HG03196 (cell line): Measurements from ENCODE around the gene TBC1D20.
"Not testable (repeated sequence)": the region's sequence is repeated elsewhere in the genome, so short reads cannot be mapped to it uniquely, and the experiment has no call there.

Experiments
- ATAC-seq: cut with Tn5 transposase; IDR thresholded peaks from one replicate; pipeline ENCODE4 v1.9.1; 2021; ENCODE audit not compliant: unreplicated experiment

TBC1D20 gene, protein sequence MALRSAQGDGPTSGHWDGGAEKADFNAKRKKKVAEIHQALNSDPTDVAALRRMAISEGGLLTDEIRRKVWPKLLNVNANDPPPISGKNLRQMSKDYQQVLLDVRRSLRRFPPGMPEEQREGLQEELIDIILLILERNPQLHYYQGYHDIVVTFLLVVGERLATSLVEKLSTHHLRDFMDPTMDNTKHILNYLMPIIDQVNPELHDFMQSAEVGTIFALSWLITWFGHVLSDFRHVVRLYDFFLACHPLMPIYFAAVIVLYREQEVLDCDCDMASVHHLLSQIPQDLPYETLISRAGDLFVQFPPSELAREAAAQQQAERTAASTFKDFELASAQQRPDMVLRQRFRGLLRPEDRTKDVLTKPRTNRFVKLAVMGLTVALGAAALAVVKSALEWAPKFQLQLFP

GRCh38 chr20:462199-462991, at the start of gene TBC1D20:
Gene TBC1D20 (minus strand): TSS chr20:462533. CDS start chr20:462405, 128 bp downstream.
- peak; percentile 92 for ATAC-seq

GRCh38 chr20:510328-511057, 48.2 kb upstream of the TBC1D20 start:
- ATAC-seq, result not testable (repeated sequence)

DNA sequence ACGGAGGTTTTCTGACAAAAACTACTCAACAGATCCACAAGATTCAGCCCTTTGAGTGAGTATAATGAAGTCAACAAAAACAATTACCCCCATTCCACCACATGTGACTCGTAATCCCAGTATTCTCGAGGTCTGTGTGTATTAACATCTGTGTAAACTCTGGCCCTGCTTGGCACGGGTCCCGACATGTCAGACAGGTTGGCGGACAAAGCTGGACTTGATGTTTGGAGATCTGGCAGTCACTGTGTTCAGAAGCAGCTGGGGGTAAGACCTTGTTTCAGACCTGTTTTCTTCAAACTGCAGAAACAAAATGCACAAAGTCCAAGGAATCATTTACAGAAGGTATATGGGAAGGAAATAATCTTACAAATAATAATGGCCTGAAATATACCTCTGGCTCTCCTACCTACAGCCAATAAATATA, 46.0 kb upstream of the TBC1D20 start:
- not testable (repeated sequence) for ATAC-seq

DNA sequence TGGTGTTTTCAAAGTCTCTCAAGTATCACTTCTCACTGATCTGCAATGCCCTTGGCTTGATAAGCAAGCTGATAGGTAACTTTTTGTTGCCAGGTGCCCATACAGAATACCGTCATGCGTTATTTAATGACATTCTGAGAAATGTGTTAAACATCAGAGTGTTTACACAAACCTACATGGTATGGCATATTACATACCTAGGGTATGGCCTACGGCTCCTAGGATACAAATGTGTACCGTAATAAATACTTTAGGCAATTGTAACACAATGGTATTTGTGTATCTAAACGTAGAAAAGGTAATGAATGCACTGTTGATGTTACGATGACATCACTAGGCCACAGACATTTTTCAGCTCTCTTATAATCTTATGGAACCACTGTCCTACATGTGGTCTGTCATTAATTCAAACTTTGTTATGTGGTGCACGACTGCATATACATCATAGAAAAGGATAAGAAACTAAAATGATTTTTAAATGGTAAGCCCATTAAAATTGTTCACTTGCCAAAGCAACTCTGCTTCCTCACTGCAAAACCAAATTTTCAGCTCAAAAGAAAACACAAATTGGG, 45.5 kb upstream of the TBC1D20 start:
- no peak for ATAC-seq

- no peak for ATAC-seq
These were observed 44.8 kb upstream of the TBC1D20 start for GRCh38 chr20:507006-507758.

DNA sequence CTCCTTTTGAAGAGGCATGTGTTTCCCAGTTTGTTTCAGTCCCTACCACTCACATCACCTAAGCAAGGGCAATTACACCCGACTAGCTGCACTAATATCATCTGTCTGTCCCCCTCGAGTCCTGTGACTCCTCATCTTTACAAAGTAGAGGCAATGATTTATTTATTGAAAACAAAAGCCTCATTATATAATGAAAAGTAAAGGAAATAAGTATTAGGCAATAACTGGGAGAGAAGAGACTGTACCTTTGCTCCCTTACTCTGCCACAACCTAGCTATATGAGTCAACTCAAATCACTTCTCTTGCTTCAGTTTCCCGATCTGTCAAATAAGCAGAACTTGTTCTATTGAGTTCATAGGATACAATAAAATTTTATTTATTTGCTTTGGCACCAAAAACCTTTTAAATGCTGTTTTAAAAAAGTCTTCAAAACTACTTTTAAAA, 42.3 kb upstream of the TBC1D20 start:
- ATAC-seq, result no peak

- ATAC-seq, result no peak
These were observed 40.9 kb upstream of the TBC1D20 start for GRCh38 chr20:503048-503737.

- no peak for ATAC-seq
These were observed 35.6 kb upstream of the TBC1D20 start for GRCh38 chr20:497979-498378.

DNA sequence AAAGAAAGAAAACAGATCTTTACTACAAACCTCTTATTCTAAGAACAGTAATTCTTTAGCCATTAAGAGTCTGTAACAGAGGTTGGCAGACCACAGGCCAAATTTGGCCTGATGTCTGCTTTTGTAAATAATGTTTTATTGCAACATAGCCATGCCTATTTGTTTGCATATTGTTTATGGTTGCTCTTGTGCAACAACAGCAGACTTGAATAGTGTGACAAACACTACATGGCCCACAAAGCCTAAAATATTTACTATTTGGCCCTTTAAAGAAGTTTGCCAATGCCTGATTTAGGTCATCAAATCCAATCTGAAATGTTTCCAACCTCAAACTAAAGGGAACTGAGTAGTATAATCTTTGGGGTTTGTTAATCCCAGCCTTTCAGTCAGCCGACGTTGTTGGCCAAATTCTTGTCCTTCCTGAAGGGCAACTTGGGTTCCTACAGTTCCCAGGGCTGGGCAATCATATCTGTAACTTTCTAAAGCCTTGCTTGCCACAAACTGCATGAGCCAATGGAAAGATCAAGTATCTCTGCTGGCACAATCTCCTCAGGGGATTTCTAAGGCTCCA, 33.9 kb upstream of the TBC1D20 start:
- no peak for ATAC-seq

GRCh38 chr20:492159-492558, 29.8 kb upstream of the TBC1D20 start:
- no peak for ATAC-seq

DNA sequence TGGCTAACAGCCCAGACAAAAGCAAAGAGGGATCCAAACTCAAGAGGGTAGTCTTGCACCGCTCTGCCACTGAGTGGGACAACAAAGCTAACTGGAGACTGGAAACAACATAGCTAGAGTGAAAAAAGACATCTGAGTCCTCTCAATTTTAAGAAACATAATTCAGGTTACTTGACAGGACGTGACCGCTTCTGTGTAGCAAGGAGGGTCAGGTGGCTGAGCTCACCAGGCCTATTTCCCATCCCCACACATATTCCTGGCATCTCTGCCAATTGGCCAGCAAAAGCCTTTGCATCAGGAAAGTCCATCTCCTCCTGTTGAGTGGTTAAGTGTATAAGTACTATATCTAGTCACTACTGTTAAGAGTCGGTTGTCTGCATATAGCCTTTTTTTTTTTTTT, 25.3 kb upstream of the TBC1D20 start:
- ATAC-seq, result no peak

DNA sequence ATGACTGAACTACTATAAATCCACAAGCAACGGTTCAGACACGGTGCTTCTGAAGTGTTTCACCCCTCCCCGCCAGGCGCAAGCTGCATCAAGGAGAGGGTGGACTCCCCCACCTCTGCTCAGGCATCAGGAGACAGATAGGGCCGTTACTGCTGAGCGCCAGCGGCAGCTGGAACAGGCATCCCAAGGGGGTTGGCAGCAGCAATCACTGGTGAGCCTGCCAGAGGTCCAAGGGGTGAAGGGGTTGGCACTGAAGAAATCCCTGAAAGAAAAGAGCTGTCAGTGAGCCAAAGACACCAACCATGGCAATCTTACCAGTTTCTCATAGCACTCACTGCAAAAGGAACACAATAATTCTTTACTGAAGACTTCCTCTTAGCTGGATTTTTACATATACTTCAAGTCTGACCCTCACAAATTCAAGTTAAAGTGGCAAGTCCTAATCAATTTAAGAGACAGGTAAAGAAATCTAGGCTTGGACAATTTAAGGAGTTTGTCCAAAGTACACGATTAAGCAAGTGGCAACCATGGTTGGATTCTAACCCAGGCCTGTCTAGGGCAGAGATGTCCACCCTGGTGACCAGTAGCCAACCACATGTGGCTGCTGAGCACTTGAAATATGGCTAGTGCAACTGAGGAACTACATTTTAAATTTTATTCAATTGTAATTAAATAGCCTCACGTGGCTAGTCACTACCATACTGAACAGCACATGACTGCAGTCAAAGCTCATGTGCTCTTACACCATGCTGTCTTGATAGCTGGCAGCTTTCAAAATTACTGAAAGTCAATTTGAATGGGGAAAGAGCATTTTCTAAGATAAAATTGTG, 21.7 kb upstream of the TBC1D20 start:
- no peak for ATAC-seq

DNA sequence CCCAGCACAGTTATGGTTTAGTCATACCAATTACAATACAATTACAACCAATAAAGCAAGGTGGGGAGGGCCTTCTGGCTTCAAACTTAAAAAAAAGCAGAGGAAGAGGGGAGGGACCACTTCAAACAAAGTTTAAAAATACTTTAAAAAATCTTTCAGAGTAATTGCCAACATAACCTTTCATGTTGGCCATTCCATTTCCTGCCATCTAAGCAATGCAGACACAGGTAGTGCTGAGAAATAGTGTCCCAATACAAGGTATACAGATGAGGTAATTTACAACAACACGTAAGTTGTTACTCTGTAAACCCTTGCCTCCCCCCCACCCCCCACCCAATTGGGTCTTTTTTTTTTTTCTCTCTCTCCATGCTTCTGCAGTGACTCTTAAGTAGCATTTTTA, 18.8 kb upstream of the TBC1D20 start:
- no peak for ATAC-seq

- ATAC-seq, result no peak
These were observed 17.7 kb upstream of the TBC1D20 start for GRCh38 chr20:480044-480443.

DNA sequence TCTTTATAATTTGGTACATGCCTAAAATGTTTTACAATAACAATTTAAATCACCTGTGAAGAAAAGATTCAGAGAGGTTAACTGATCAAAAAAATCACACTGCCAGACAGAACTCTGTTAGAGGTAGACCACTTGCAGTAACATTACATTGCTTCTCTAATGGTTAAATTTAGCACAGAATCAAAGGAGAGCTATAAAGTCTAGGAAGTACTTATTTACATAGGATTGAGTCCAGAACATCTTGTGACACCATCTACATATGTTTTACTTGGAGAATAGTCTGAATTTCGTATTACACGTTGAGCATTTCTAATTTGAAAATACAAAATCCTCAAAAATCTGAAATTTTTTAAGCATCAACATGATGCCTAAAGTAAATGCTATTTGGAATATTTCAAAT, 17.2 kb upstream of the TBC1D20 start:
- no peak for ATAC-seq

- ATAC-seq, result no peak
These were observed 16.7 kb upstream of the TBC1D20 start for GRCh38 chr20:478949-479429.

GRCh38 chr20:478010-478948, 15.9 kb upstream of the TBC1D20 start:
- ATAC-seq, result no peak
